GM23338 (cell line): ENCODE measurements around the gene ABAT. TPM values are rescaled to one million over a fixed set of nuclear protein-coding genes. Genes with fewer than 3 reads are reported as not detected.

Experiments
- ATAC-seq: fragments of 200-7000 bp; cut with Tn5 transposase; 3 replicates; pipeline ENCODE4 v1.9.1; 2020
- DNase-seq: peaks from one replicate; pipeline ENCODE4 v3.0.0-alpha.2; 2015; ENCODE audit warnings: low spot score
- H2AFZ ChIP-seq: fragments of 200-600 bp; sonication (generic); 2 replicates; pipeline ENCODE4 v1.8.0; 2016; ENCODE audit warnings: antibody characterized with exemption, mild to moderate bottlenecking, moderate library complexity
- H3F3A ChIP-seq: fragments of 200-600 bp; sonication (generic); replicated peaks from 2 replicates; pipeline ENCODE4 v1.8.0; 2017; ENCODE audit warnings: antibody characterized with exemption, mixed run types, low read depth
- H3K27ac ChIP-seq: fragments of 200-600 bp; sonication (generic); 2 replicates; pipeline ENCODE4 v1.6.1; 2016; ENCODE audit warnings: low read depth
- H3K27me3 ChIP-seq: fragments of 200-600 bp; sonication (generic); 2 replicates; pipeline ENCODE4 v1.8.0; 2016; ENCODE audit warnings: mild to moderate bottlenecking, mixed run types, moderate library complexity; ENCODE audit not compliant: insufficient read depth
- H3K36me3 ChIP-seq: fragments of 200-600 bp; sonication (generic); 2 replicates; pipeline ENCODE4 v1.8.0; 2016; ENCODE audit warnings: mild to moderate bottlenecking; ENCODE audit not compliant: insufficient read depth
- H3K4me1 ChIP-seq: fragments of 200-600 bp; sonication (generic); 2 replicates; pipeline ENCODE4 v1.8.0; 2016; ENCODE audit warnings: mild to moderate bottlenecking, moderate library complexity; ENCODE audit not compliant: insufficient read depth
- H3K4me2 ChIP-seq: fragments of 200-600 bp; sonication (generic); 2 replicates; pipeline ENCODE4 v1.7.1; 2017; ENCODE audit warnings: mixed run types
- H3K4me3 ChIP-seq: fragments of 200-600 bp; sonication (generic); 2 replicates; pipeline ENCODE4 v1.6.1; 2016; ENCODE audit warnings: mixed run types
- H3K79me2 ChIP-seq: fragments of 200-600 bp; sonication (generic); replicated peaks from 2 replicates; pipeline ENCODE4 v1.8.0; 2017; ENCODE audit warnings: mild to moderate bottlenecking; ENCODE audit not compliant: insufficient read depth
- H3K9me2 ChIP-seq: fragments of 200-600 bp; sonication (generic); 2 replicates; pipeline ENCODE4 v1.8.0; 2017; ENCODE audit not compliant: insufficient read depth
- H4K20me1 ChIP-seq: fragments of 200-600 bp; sonication (generic); replicated peaks from 2 replicates; pipeline ENCODE4 v1.8.0; 2017; ENCODE audit warnings: mild to moderate bottlenecking; ENCODE audit not compliant: insufficient read depth
- H3K27ac Mint-ChIP-seq: 2 replicates; pipeline ENCODE4 v1.8.0; 2020; ENCODE audit warnings: inconsistent platforms, mild to moderate bottlenecking, moderate library complexity, mixed read lengths
- H3K27me3 Mint-ChIP-seq: 3 replicates; pipeline ENCODE4 v1.8.0; 2022; ENCODE audit warnings: low read depth, mild to moderate bottlenecking, moderate library complexity, mixed read lengths, inconsistent platforms; ENCODE audit not compliant: insufficient read depth, poor library complexity
- H3K36me3 Mint-ChIP-seq: 3 replicates; pipeline ENCODE4 v1.8.0; 2021; ENCODE audit warnings: low read depth, mild to moderate bottlenecking, inconsistent platforms, moderate library complexity, mixed read lengths
- H3K4me1 Mint-ChIP-seq: 3 replicates; pipeline ENCODE4 v1.8.0; 2020; ENCODE audit warnings: mild to moderate bottlenecking, inconsistent platforms, mixed read lengths
- H3K4me3 Mint-ChIP-seq: 3 replicates; pipeline ENCODE4 v1.8.0; 2021; ENCODE audit warnings: moderate library complexity, mild to moderate bottlenecking, inconsistent platforms, mixed read lengths
- H3K9me3 Mint-ChIP-seq: 3 replicates; pipeline ENCODE4 v1.8.0; 2020; ENCODE audit warnings: moderate library complexity, mild to moderate bottlenecking, inconsistent platforms, mixed read lengths
- CTCF ChIP-seq, 2 experiments: fragments of 200-600 bp in 1 of 2; sonication (generic) in 1 of 2; conservative IDR thresholded peaks; 2 replicates each; pipeline versions ENCODE4 v1.5.1 to v1.6.1; 2016 to 2017; ENCODE audit warnings: antibody characterized with exemption in 2 of 2, low read depth in 2 of 2, mild to moderate bottlenecking in 2 of 2, moderate library complexity in 1 of 2
- ETS1 ChIP-seq: IDR thresholded peaks from 2 replicates; pipeline ENCODE4 v1.6.1; 2016; ENCODE audit warnings: antibody characterized with exemption
- JUNB ChIP-seq: IDR thresholded peaks from one replicate; pipeline ENCODE4 v1.6.1; 2016; ENCODE audit warnings: antibody characterized with exemption; ENCODE audit not compliant: unreplicated experiment
- NANOG ChIP-seq: IDR thresholded peaks from 2 replicates; pipeline ENCODE4 v1.6.1; 2016; ENCODE audit warnings: antibody characterized with exemption, borderline replicate concordance
- POLR2AphosphoS5 ChIP-seq: IDR thresholded peaks from 2 replicates; pipeline ENCODE4 v1.6.1; 2016; ENCODE audit warnings: antibody characterized with exemption, low read depth
- ZNF331 ChIP-seq: fragments of 250-450 bp; sonication (Bioruptor Pico); IDR thresholded peaks from 2 replicates; pipeline ENCODE4 v1.5.0; 2020; ENCODE audit warnings: low read depth, mild to moderate bottlenecking, moderate library complexity
- ZNF462 ChIP-seq: fragments of 250-450 bp; sonication (Bioruptor Pico); IDR thresholded peaks from 2 replicates; pipeline ENCODE4 v1.5.0; 2020; ENCODE audit warnings: mild to moderate bottlenecking, moderate library complexity
- polyA plus RNA-seq: library from polyadenylated mRNA; unstranded; fragments of >200 nt; fragmentation: Nextera tagmentation; extraction: Ambion mirVana; gene quantifications from 2 replicates; pipeline ENCODE4 v1.2.1, GENCODE V29; 2016
- total RNA-seq: library from RNA; depleted of rRNA; stranded (reverse); fragments of >200 nt; shearing (Covaris generic); gene quantifications from 2 replicates; pipeline ENCODE4 v1.2.3, GENCODE V29; 2014

Gene ABAT
- total and polyA plus RNA-seq, 2 experiments from 2014 or later = 4.4 to 8.8 TPM

GRCh38 chr16:8648877-8649276 lies 25.5 kb upstream of the ABAT start (continued):
- TF ChIP-seq ZNF462 (no peak), ETS1 (no peak), ZNF331 (no peak)

- Mint-ChIP-seq H3K27ac (no peak overlapping the region), H3K9me3 (no peaks in the 10 kb centered on the region), H3K27me3 (peaks cover 12% of the 10 kb centered on the region), H3K36me3 (peaks cover 41% of the 10 kb centered on the region), H3K4me3 (no peak overlapping the region), H3K4me1 (peaks cover 6% of the 10 kb centered on the region)
- Histone ChIP-seq H3K4me1 (0 out of 2 replicates have a peak, but pooled peaks cover 4% of the 10 kb centered on the region), H3K9me2 (no peaks in the 10 kb centered on the region), H3K27me3 (no peaks in the 10 kb centered on the region), H4K20me1 (no peaks in the 10 kb centered on the region; the same call in 1 of the 2 replicates), H3K4me3 (no peak overlapping the region), H3K79me2 (no peaks in the 10 kb centered on the region), H2AFZ (no peak overlapping the region), H3K27ac (no peak overlapping the region), H3F3A (no peaks in the 10 kb centered on the region; the same call in 1 of the 2 replicates), H3K4me2 (no peak overlapping the region), H3K36me3 (peaks cover 17% of the 10 kb centered on the region)
- no peak for ATAC-seq
- DNase-seq = no peak
- TF ChIP-seq JUNB = no peak
- no peak for TF ChIP-seq POLR2AphosphoS5
- no peak for TF ChIP-seq NANOG
- TF ChIP-seq CTCF (conservative IDR thresholded peaks at IDR 0.05; ENCODE audit: low read depth in 2 of 2) = no peak
These were observed 24.4 kb upstream of the ABAT start for GRCh38 chr16:8649829-8650554.
